Osteocyte (in vitro differentiated cells): ENCODE data around the gene PTPRB. TPM values are rescaled to one million over a fixed set of nuclear protein-coding genes. Genes with fewer than 3 reads are reported as not detected.

Experiments used
- DNase-seq: peaks from one replicate; pipeline ENCODE4 v3.0.0; 2021; ENCODE audit warnings: mixed read lengths; ENCODE audit not compliant: unreplicated experiment; ENCODE audit errors: extremely low spot score
- H3K27ac Mint-ChIP-seq: one replicate; pipeline ENCODE4 v1.8.0; 2021; ENCODE audit warnings: mild to moderate bottlenecking, mixed read lengths; ENCODE audit not compliant: unreplicated experiment
- H3K27me3 Mint-ChIP-seq: one replicate; pipeline ENCODE4 v1.8.0; 2021; ENCODE audit warnings: mixed read lengths; ENCODE audit not compliant: unreplicated experiment
- H3K36me3 Mint-ChIP-seq: one replicate; pipeline ENCODE4 v1.8.0; 2021; ENCODE audit warnings: mixed read lengths; ENCODE audit not compliant: unreplicated experiment
- H3K4me1 Mint-ChIP-seq: one replicate; pipeline ENCODE4 v1.8.0; 2021; ENCODE audit warnings: mixed read lengths; ENCODE audit not compliant: unreplicated experiment
- H3K4me3 Mint-ChIP-seq: one replicate; pipeline ENCODE4 v1.8.0; 2021; ENCODE audit warnings: mild to moderate bottlenecking, moderate library complexity, mixed read lengths; ENCODE audit not compliant: unreplicated experiment
- H3K9me3 Mint-ChIP-seq: one replicate; pipeline ENCODE4 v1.8.0; 2021; ENCODE audit warnings: mixed read lengths; ENCODE audit not compliant: unreplicated experiment
- total RNA-seq: library from RNA; stranded (reverse); gene quantifications from 2 replicates; pipeline ENCODE4 v1.2.1, GENCODE V29; 2021
- TF ChIP-seq, protein P1 (sequence below): fragments of 200-600 bp; sonication (generic); IDR thresholded peaks from 2 replicates; pipeline ENCODE4 v1.5.0; 2021; ENCODE audit warnings: antibody characterized with exemption, mild to moderate bottlenecking, moderate library complexity

Gene PTPRB
- total RNA-seq, 1 donor from 2014 or later = 0.05 TPM

DNA sequence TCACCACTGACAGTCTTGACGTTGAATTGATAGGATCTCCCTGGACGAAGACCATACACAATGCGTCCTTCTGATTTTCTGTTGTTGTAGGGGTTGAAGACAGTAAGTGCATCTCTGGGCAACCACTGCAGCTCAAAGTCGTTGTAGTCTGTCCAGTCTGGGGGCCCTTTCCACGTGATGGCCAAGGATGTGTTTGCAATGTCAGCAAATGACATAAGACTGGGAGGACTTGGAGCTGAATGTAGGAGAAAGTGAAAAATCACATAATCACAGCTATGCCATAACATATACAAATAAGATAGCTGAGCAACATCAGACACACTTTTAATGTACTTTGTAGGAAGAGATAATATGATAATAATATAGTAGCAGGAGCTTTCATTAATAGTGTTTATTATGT is 77.8 kb downstream of the PTPRB start:
- no peak overlapping the region for H3K27ac Mint-ChIP-seq
- TF ChIP-seq, protein P1, sequence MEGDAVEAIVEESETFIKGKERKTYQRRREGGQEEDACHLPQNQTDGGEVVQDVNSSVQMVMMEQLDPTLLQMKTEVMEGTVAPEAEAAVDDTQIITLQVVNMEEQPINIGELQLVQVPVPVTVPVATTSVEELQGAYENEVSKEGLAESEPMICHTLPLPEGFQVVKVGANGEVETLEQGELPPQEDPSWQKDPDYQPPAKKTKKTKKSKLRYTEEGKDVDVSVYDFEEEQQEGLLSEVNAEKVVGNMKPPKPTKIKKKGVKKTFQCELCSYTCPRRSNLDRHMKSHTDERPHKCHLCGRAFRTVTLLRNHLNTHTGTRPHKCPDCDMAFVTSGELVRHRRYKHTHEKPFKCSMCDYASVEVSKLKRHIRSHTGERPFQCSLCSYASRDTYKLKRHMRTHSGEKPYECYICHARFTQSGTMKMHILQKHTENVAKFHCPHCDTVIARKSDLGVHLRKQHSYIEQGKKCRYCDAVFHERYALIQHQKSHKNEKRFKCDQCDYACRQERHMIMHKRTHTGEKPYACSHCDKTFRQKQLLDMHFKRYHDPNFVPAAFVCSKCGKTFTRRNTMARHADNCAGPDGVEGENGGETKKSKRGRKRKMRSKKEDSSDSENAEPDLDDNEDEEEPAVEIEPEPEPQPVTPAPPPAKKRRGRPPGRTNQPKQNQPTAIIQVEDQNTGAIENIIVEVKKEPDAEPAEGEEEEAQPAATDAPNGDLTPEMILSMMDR = no peak
- no peaks in the 10 kb centered on the region for H3K4me1 Mint-ChIP-seq
- peaks cover 2% of the 10 kb centered on the region for H3K27me3 Mint-ChIP-seq
- no peak overlapping the region for H3K4me3 Mint-ChIP-seq
- no peaks in the 10 kb centered on the region for H3K9me3 Mint-ChIP-seq
- no peaks in the 10 kb centered on the region for H3K36me3 Mint-ChIP-seq
- DNase-seq = no peak

DNA sequence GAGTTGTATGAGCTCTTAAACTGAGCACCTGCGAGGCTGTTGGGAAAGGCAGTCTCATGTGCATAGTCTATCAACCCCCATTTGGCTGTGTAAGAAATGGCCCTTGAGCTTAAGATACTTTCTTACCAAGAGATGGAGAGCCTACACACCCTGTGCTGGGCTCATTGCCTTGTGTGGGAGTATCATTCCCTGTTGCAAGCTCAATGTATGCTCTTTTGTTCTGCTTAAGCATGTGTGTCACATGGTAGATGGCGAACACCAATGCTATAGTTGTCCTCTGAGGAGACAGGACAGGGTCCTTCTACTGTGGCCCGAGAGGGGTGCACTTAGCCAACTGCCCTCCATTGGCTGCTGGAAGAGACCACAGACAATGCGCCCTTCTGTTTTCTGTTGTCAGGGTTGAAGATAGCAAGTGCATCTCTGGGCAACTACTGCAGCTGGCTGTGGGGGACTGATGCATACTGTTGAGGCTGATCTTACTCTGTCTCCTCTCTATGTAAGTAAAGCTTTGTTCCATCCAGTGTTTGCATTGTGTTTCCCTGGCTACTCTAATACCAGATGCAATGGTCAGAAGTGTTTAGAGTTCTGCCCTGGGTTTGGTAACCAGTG is 79.5 kb downstream of the PTPRB start:
- DNase-seq = no peak
- no peak overlapping the region for H3K27ac Mint-ChIP-seq
- H3K27me3 Mint-ChIP-seq = no peaks in the 10 kb centered on the region
- no peak overlapping the region for H3K4me3 Mint-ChIP-seq
- H3K36me3 Mint-ChIP-seq = no peaks in the 10 kb centered on the region
- H3K9me3 Mint-ChIP-seq = no peaks in the 10 kb centered on the region
- no peaks in the 10 kb centered on the region for H3K4me1 Mint-ChIP-seq
- TF ChIP-seq, protein P1 = no peak

DNA sequence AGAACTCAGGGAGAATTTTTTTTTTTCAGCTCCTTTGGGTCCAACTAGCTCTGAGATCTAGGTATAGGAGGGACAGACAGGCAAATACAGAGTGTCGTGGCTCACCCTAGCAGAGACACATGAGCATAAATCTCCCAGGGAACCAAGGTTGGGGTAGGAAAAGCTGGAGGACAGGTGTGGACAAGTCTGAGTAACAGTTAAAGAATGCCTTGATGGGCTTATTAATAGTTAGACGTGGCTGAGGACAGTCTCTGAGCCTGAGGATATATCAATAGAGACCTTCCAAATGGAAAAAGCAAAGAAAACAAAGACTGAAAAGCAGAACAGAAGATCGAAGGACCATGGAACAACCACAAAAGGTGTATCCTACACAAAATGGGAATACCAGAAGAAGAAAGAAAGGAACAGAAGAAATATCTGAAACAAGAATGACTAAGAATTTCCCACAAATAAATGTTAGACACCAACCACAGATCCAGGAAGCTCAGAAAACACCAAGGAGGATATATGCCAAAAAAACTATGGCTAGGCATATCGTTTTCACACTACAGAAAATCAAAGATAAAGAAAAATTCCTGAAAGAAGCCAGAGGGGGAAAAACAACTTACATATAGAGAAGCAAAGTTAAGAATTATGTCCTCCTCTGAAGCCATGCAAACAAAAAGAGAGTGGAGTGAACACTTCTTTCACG is 80.9 kb downstream of the PTPRB start:
- Mint-ChIP-seq H3K27ac (no peak overlapping the region), H3K36me3 (no peaks in the 10 kb centered on the region), H3K4me1 (no peaks in the 10 kb centered on the region), H3K4me3 (no peak overlapping the region), H3K9me3 (no peaks in the 10 kb centered on the region), H3K27me3 (no peaks in the 10 kb centered on the region)
- TF ChIP-seq, protein P1 = no peak
- no peak for DNase-seq

GRCh38 chr12:70555081-70555480 is 82.1 kb downstream of the PTPRB start:
- no peak overlapping the region for H3K4me3 Mint-ChIP-seq
- no peaks in the 10 kb centered on the region for H3K4me1 Mint-ChIP-seq
- no peak overlapping the region for H3K27ac Mint-ChIP-seq

GRCh38 chr12:70553391-70553859 is 83.8 kb downstream of the PTPRB start:
- Mint-ChIP-seq H3K27ac (no peak overlapping the region), H3K4me3 (no peak overlapping the region)
- TF ChIP-seq, protein P1 = no peak

More at GRCh38 chr12:70555081-70555480, 82.1 kb downstream of the PTPRB start:
- H3K36me3 Mint-ChIP-seq = no peaks in the 10 kb centered on the region
- H3K27me3 Mint-ChIP-seq = no peaks in the 10 kb centered on the region
- no peaks in the 10 kb centered on the region for H3K9me3 Mint-ChIP-seq
- DNase-seq = no peak
- TF ChIP-seq, protein P1 = no peak

More at GRCh38 chr12:70553391-70553859, 83.8 kb downstream of the PTPRB start:
- H3K27me3 Mint-ChIP-seq = no peaks in the 10 kb centered on the region
- H3K9me3 Mint-ChIP-seq = no peaks in the 10 kb centered on the region
- no peak for DNase-seq
- H3K4me1 Mint-ChIP-seq = no peaks in the 10 kb centered on the region
- H3K36me3 Mint-ChIP-seq = no peaks in the 10 kb centered on the region
